NCI-H774 (cell line): ENCODE results near the gene KRTAP10-10.
"Not testable (repeated sequence)": the region's sequence is repeated elsewhere in the genome, so short reads cannot be mapped to it uniquely, and the experiment has no call there.

ENCODE experiments used
- DNase-seq: peaks from one replicate; lab custom pipeline; 2025; lab: John Stamatoyannopoulos, UW

The KRTAP10-10 gene

DNA sequence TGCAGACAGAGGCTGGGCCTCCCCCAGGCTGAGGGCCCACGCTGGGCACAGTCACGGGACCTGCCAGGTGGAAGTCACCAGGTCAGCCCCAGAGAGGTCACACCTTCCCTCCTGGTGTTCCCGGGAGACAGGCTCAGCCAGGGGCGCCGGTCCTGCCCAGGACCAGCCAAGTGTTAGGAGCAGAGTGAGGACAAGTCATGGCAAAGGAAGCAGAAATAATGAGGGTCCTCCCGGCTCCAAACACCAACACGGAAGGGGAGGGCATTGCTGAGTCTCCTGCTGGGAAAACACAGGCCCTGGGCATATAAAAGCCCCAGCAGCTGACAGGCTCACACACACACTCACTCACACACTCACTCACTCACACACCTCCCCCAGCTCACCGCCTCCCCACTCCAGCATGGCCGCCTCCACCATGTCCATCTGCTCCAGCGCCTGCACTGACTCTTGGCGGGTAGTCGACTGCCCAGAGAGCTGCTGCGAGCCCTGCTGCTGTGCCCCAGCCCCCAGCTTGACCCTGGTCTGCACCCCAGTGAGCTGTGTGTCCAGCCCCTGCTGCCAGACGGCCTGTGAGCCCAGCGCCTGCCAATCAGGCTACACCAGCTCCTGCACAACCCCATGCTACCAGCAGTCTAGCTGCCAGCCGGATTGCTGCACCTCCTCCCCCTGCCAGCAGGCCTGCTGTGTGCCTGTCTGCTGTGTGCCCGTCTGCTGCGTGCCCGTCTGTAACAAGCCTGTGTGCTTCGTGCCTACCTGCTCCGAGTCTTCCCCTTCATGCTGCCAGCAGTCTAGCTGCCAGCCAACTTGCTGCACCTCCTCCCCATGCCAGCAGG, at the start of gene KRTAP10-10:
KRTAP10-10 (plus strand) TSS at position 339 of the 833 bp plus-strand sequence; CDS start at position 401, 62 bp downstream.
- no peak for DNase-seq

- DNase-seq: no peak
Measured at GRCh38 chr21:44589094-44589493, 48.1 kb upstream of the KRTAP10-10 start.

- no peak for DNase-seq
Measured at GRCh38 chr21:44589586-44590305, 47.4 kb upstream of the KRTAP10-10 start.

GRCh38 chr21:44590311-44590721, 46.8 kb upstream of the KRTAP10-10 start:
- DNase-seq: no peak

- not testable (repeated sequence) for DNase-seq
Measured at GRCh38 chr21:44590897-44591800, 46.0 kb upstream of the KRTAP10-10 start.

DNA sequence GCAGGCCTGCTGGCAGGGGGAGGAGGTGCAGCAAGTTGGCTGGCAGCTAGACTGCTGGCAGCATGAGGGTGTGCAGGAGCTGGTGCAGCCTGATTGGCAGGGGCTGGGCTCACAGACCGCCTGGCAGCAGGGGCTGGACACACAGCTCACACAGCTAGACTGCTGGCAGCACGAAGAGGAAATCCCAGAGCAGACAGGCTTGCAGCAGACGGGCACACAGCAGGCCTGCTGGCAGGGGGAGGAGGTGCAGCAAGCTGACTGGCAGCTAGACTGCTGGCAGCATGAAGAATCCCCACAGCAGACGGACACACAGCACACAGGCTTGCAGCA, 45.4 kb upstream of the KRTAP10-10 start:
- DNase-seq: not testable (repeated sequence)

- no peak for DNase-seq
Measured at GRCh38 chr21:44592446-44593311, 44.5 kb upstream of the KRTAP10-10 start, which contains the start of gene KRTAP10-6. KRTAP10-6 (minus strand) TSS chr21:44592505; CDS start chr21:44592484, 21 bp downstream.

DNA sequence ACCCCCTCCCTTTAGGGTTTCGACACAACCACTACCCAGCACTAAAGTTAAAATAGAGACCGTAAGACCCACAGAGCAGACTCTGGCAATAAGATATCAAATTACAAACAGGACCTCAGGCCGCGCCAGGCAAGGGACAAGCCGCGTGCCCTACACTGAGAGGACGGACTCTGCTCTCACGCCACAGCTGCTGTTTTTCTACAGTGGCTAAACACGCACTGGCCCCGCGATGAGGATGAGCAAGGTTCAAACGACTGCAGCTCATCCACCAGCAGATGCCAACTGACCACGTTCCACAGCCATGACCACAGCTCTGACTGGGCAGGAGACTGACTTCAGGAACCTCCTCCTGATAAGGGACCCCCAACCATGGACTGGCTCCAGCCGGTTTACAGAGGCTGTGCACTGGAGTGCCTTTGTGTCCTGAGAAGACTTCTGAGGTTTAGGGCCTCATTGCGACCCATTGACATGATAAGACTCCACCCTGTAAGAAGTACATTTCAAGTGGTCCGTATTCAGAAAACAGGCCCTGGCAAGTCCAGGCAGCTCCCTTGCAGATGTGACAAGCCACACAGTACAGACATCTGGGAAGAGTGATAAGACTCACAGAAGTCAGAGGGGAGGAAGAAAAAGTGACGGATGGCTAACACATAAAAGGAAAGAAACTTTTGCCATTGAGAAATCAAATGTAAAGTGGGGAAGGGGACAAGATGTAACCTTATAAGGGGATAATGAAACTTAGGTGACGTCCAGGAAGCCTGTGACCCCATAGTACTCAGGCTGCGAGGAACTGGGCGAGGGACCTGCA, 43.4 kb upstream of the KRTAP10-10 start:
- DNase-seq: no peak

GRCh38 chr21:44594406-44594916, 42.7 kb upstream of the KRTAP10-10 start:
- no peak for DNase-seq

DNA sequence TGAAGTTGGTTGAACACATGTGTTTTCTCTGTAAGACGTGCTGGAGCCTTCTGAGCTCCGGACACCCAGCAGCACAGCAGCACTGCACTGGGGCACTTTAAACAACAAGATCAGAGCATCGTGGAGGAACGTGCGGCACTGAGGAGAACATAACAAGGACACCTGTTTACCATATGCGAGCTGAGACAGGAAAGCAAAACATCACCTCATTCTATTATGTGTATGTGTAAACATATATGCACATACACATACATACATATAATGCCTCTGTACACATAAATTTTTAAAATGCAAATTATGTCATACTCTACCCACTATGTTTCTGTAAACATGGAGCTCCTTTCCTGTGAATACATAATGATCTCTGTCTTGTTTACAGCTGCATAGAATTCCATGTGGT, 41.6 kb upstream of the KRTAP10-10 start:
- no peak for DNase-seq

- DNase-seq: no peak
Measured at GRCh38 chr21:44596068-44596725, 41.0 kb upstream of the KRTAP10-10 start.

DNA sequence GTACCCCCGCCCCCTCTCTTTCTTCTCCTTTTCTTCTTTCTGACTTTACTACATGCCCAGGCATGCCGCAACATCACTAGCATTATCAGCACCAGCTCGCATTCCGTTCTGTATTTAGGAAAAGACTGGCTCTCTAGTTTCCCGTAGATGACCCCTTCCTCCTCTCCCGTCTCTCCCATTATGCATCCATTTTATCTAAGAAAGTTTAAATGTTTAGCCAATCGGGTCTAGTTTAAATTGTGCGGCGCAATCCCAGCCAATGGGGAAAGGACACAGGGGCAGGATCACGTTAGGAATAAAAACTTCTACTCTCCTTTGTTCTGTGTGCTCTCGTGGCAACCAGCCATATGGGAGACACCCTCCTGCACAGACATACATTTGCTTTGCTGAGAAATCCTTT, 39.1 kb upstream of the KRTAP10-10 start:
- no peak for DNase-seq

DNA sequence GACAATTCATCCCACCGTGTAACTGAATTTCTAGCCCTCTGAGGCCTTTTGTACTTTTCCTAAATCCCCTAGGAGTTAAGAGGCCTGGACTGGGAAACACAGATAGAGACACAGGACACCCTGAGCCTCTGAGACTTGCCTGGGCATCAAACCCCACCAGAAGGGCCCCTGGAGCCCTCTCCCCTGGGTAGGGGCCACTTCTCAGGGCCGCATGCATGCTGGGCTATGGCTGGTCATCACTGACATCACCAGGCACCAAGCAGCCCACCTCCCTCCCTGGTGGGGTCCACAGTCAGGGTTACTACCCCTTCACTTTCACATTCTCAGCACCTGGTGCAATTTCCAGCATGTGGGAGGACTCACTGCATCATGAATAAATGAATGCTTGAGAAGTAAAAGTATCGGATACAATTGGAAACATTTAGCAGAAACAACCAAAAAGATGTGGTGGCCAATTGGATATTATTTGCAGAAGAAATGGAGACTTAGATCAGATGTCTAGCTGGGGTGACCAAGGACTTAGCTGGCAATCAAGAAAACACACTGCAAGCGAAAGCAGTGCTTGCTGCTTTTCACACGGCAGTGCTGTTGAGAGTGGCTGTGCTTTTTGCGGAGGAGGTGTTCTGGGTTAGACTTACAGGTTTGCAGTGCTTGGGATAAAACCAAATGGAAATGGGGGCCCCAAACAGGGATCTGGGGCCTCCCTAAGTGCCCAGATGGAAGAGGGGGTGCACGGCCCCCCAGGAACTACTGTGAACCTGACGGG, 37.7 kb upstream of the KRTAP10-10 start:
- no peak for DNase-seq

DNA sequence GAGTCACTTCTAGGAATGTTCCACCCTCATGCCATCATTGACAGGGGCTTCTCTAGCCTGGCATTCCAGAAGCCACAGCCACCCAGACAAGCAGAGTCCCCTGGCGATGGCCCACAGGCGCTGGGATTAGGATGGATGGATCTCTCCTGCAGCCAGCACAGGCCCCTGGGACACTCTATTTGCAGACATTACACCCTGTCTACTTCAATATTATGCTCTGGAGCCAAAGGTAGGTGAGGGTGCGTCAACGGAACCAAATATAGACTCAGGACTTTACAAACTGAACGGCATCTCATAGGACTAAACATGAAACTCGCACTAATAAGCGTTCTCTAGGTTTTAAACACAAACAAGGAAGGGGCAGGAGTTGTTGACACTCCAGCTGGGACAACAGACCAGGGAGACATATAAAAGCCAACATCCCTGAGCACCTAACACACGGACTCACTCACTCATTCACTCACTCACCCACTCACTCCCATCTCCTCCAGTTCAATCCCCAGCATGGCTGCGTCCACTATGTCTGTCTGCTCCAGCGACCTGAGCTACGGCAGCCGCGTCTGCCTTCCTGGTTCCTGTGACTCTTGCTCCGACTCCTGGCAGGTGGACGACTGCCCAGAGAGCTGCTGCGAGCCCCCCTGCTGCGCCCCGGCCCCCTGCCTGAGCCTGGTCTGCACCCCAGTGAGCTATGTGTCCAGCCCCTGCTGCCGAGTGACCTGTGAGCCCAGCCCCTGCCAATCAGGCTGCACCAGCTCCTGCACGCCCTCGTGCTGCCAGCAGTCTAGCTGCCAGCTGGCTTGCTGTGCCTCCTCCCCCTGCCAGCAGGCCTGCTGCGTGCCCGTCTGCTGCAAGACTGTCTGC, 36.8 kb upstream of the KRTAP10-10 start, which contains the start of gene KRTAP10-7:
KRTAP10-7 (plus strand) TSS at position 480 of the 861 bp plus-strand sequence; CDS start at position 505, 25 bp downstream.
- not testable (repeated sequence) for DNase-seq

DNA sequence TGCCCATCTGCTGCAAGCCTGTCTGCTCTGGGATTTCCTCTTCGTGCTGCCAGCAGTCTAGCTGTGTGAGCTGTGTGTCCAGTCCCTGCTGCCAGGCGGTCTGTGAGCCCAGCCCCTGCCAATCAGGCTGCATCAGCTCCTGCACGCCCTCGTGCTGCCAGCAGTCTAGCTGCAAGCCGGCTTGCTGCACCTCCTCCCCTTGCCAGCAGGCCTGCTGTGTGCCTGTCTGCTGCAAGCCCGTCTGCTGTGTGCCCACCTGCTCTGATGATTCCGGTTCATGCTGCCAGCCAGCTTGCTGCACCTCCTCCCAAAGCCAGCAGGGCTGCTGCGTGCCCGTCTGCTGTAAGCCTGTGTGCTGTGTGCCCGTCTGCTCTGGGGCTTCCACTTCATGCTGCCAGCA, 36.1 kb upstream of the KRTAP10-10 start:
- DNase-seq: not testable (repeated sequence)

GRCh38 chr21:44601596-44602462, 35.3 kb upstream of the KRTAP10-10 start:
- DNase-seq: no peak

DNA sequence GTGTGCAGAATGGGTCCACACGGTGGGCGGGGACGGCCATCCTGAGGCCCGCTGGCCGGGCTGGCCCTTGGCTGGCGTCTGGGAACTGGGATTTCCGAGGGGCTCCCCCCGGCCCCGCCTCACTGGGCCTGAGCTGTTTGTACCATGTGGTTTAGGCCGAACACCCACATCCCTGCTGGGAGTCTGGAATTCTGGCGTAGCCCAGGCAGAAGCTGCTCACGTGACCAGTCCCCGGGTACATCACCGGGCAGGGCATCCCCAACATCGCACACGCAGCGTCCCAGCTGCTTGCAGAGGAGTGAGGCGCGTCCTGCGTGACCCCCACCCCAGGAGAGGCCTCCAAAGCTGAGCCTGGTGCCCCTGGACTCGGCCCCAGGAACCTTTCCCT, 34.7 kb upstream of the KRTAP10-10 start:
- DNase-seq: no peak
